Stimulated activated memory B cell treated with anti-CD40 and anti-IgM and Interleukin-4, amounts not matched to agents 10 μg/mL and 1 μg/mL and 100 μg/mL, for 72 hours (primary cell): Measurements from ENCODE around the gene MAFF.
A peak's percentile ranks its signal among the peaks of the same experiment; 100 is the strongest.

Experiments
- ATAC-seq: fragments of 150-1000 bp; cut with Tn5 transposase; 2 replicates; pipeline ENCODE4 v1.10.0; 2021
- H3K27ac Mint-ChIP-seq: one replicate; pipeline ENCODE4 v1.8.0; 2022; ENCODE audit warnings: mild to moderate bottlenecking, mixed read lengths
- H3K27me3 Mint-ChIP-seq: one replicate; pipeline ENCODE4 v1.8.0; 2022; ENCODE audit warnings: mixed read lengths
- H3K36me3 Mint-ChIP-seq: one replicate; pipeline ENCODE4 v1.8.0; 2022; ENCODE audit warnings: mixed read lengths
- H3K4me1 Mint-ChIP-seq: one replicate; pipeline ENCODE4 v1.8.0; 2022; ENCODE audit warnings: mixed read lengths
- H3K4me3 Mint-ChIP-seq: one replicate; pipeline ENCODE4 v1.8.0; 2022; ENCODE audit warnings: mild to moderate bottlenecking, moderate library complexity, mixed read lengths
- H3K9me3 Mint-ChIP-seq: one replicate; pipeline ENCODE4 v1.8.0; 2022; ENCODE audit warnings: mixed read lengths

Gene MAFF

GRCh38 chr22:38238519-38239071 is 36.8 kb downstream of the MAFF start:
- no peak for ATAC-seq
- Mint-ChIP-seq H3K4me3 (no peak overlapping the region), H3K27ac (no peak overlapping the region), H3K36me3 (peaks cover 61% of the 10 kb centered on the region), H3K4me1 (peaks cover 3% of the 10 kb centered on the region), H3K27me3 (no peaks in the 10 kb centered on the region), H3K9me3 (no peaks in the 10 kb centered on the region)

DNA sequence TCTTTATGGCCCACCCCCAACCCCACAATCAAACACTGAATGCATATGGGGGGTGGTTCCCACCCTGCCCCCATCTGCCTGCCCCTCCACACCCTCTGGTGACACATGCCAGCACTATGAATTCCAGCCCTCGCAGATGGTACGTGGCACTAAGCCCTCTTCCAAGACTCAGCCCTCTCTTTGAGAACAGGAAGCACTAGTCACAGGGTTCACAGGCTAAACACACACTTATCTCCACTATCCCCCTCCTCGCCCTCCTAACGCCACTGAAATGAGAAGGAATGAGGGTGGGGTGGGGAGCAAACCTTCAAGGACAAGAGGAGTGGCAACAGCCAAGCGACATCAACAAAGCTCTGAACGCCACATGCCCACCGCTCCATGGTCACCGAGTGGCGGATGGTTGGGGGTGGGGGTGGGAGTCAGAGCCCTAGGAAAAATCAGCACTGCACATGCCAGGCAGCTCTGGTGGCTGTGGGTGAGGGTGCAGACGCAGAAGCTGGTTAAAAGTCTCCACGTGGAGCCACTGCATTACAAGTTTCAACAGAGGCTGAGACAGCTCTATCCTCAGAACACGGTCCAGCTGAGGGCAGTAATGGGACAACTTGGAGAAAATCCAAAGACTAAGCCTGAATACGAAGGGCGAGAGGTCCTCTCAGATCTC is 37.4 kb downstream of the MAFF start:
- H3K36me3 Mint-ChIP-seq: peaks cover 68% of the 10 kb centered on the region
- H3K4me3 Mint-ChIP-seq: no peak overlapping the region
- H3K4me1 Mint-ChIP-seq: peaks cover 5% of the 10 kb centered on the region
- no peak overlapping the region for H3K27ac Mint-ChIP-seq
- no peak for ATAC-seq
- no peaks in the 10 kb centered on the region for H3K27me3 Mint-ChIP-seq
- no peaks in the 10 kb centered on the region for H3K9me3 Mint-ChIP-seq

GRCh38 chr22:38240734-38241252 is 39.0 kb downstream of the MAFF start:
- Mint-ChIP-seq H3K27ac (no peak overlapping the region), H3K4me3 (no peak overlapping the region)

GRCh38 chr22:38243007-38243765 is 41.4 kb downstream of the MAFF start:
- H3K27ac Mint-ChIP-seq: no peak overlapping the region
- H3K9me3 Mint-ChIP-seq: no peaks in the 10 kb centered on the region
- peaks cover 24% of the 10 kb centered on the region for H3K4me1 Mint-ChIP-seq
- no peak overlapping the region for H3K4me3 Mint-ChIP-seq
- ATAC-seq: no peak
- H3K36me3 Mint-ChIP-seq: peaks cover 59% of the 10 kb centered on the region
- H3K27me3 Mint-ChIP-seq: no peaks in the 10 kb centered on the region

More at GRCh38 chr22:38240734-38241252, 39.0 kb downstream of the MAFF start:
- Mint-ChIP-seq H3K36me3 (peaks cover 55% of the 10 kb centered on the region), H3K27me3 (no peaks in the 10 kb centered on the region), H3K9me3 (no peaks in the 10 kb centered on the region), H3K4me1 (peaks cover 5% of the 10 kb centered on the region)
- ATAC-seq: no peak

DNA sequence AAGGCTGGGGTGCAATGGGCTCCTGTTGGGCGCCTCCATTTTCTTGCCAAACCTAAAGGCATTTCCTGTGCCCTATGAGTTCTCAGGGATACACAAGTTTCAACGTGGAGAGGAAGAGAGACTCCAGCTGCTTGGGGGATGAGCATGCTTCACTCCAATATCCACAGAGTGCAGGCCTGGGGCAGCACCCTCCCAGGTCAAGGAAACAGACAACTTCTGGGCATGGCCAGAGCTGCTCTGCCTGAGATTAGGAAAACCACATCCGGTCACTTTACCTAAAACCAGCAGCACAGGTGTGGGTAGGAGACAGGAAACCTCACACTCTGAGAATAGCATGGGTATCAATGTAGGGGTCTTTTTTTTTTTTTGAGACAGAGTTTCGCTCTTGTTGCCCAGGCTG is 42.3 kb downstream of the MAFF start:
- Mint-ChIP-seq H3K9me3 (no peaks in the 10 kb centered on the region), H3K4me3 (no peak overlapping the region), H3K36me3 (peaks cover 59% of the 10 kb centered on the region), H3K27me3 (no peaks in the 10 kb centered on the region), H3K4me1 (peaks cover 33% of the 10 kb centered on the region), H3K27ac (no peak overlapping the region)
- no peak for ATAC-seq

- no peaks in the 10 kb centered on the region for H3K27me3 Mint-ChIP-seq
- peaks cover 63% of the 10 kb centered on the region for H3K36me3 Mint-ChIP-seq
- H3K4me3 Mint-ChIP-seq: no peak overlapping the region
- peak; percentile 80 for ATAC-seq
- H3K9me3 Mint-ChIP-seq: no peaks in the 10 kb centered on the region
- peaks cover 38% of the 10 kb centered on the region for H3K4me1 Mint-ChIP-seq
- H3K27ac Mint-ChIP-seq: no peak overlapping the region
Measured at GRCh38 chr22:38246046-38246658, 44.4 kb downstream of the MAFF start.

- Mint-ChIP-seq H3K27ac (no peak overlapping the region), H3K9me3 (no peaks in the 10 kb centered on the region)
Measured at GRCh38 chr22:38246692-38247091, 44.9 kb downstream of the MAFF start.

GRCh38 chr22:38247713-38248112 is 45.9 kb downstream of the MAFF start:
- Mint-ChIP-seq H3K36me3 (peaks cover 63% of the 10 kb centered on the region), H3K4me1 (peaks cover 38% of the 10 kb centered on the region), H3K27ac (no peak overlapping the region), H3K4me3 (no peak overlapping the region), H3K27me3 (no peaks in the 10 kb centered on the region), H3K9me3 (no peaks in the 10 kb centered on the region)
- ATAC-seq: no peak

More at GRCh38 chr22:38246692-38247091, 44.9 kb downstream of the MAFF start:
- H3K36me3 Mint-ChIP-seq: peaks cover 63% of the 10 kb centered on the region
- H3K4me1 Mint-ChIP-seq: peaks cover 38% of the 10 kb centered on the region
- H3K4me3 Mint-ChIP-seq: no peak overlapping the region
- no peaks in the 10 kb centered on the region for H3K27me3 Mint-ChIP-seq
- no peak for ATAC-seq

DNA sequence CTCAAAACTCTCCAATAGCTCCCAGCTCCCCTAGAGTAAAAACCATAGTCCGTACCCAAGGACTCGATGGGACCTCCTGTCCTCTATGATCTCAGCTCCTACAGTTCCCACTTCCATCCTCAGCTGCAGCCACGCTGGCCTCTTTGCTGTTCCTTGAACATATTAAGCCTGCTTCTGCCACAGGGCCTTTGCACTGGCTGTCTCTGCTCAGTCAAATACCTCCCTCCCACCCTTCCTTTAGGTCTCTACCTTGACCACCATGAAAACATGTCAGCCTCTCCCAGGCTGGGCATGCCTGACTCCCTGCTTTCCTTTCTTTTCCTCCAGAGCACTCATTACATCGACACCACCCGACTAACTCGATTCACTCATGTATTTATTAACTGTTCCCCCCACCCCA is 46.5 kb downstream of the MAFF start:
- no peak overlapping the region for H3K27ac Mint-ChIP-seq
- H3K4me1 Mint-ChIP-seq: peaks cover 38% of the 10 kb centered on the region
- no peaks in the 10 kb centered on the region for H3K9me3 Mint-ChIP-seq
- ATAC-seq: no peak
- no peaks in the 10 kb centered on the region for H3K27me3 Mint-ChIP-seq
- H3K4me3 Mint-ChIP-seq: no peak overlapping the region
- peaks cover 61% of the 10 kb centered on the region for H3K36me3 Mint-ChIP-seq

DNA sequence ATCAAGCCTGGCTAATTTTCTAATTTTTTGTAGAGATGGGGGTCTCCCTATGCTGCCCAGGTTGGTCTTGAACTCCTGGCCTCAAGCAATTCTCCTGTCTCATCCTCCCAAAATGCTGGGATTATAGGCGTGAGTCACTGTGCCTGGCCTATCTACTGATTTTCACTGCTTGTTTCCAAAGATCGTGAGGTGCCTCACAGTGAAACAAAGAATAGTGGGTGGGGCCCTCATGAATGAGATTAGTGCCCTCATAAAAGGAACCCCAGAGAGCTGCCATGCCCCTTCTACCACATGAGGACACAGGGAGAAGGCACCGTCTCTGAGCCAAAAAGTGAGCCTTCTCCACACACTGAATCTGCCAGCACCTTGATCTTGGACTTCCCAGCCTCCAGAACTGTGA is 47.5 kb downstream of the MAFF start:
- Mint-ChIP-seq H3K4me1 (peaks cover 33% of the 10 kb centered on the region), H3K36me3 (peaks cover 51% of the 10 kb centered on the region), H3K27ac (no peak overlapping the region), H3K4me3 (no peak overlapping the region), H3K27me3 (no peaks in the 10 kb centered on the region), H3K9me3 (no peaks in the 10 kb centered on the region)
- ATAC-seq: no peak

GRCh38 chr22:38249803-38250642 is 48.2 kb downstream of the MAFF start:
- peaks cover 50% of the 10 kb centered on the region for H3K36me3 Mint-ChIP-seq
- peaks cover 33% of the 10 kb centered on the region for H3K4me1 Mint-ChIP-seq
- H3K27ac Mint-ChIP-seq: no peak overlapping the region
- H3K4me3 Mint-ChIP-seq: no peak overlapping the region
- no peak for ATAC-seq
- no peaks in the 10 kb centered on the region for H3K9me3 Mint-ChIP-seq
- H3K27me3 Mint-ChIP-seq: no peaks in the 10 kb centered on the region

- H3K9me3 Mint-ChIP-seq: no peaks in the 10 kb centered on the region
- H3K27me3 Mint-ChIP-seq: no peaks in the 10 kb centered on the region
- H3K36me3 Mint-ChIP-seq: peaks cover 50% of the 10 kb centered on the region
- no peak overlapping the region for H3K4me3 Mint-ChIP-seq
- ATAC-seq: no peak
- H3K27ac Mint-ChIP-seq: no peak overlapping the region
- H3K4me1 Mint-ChIP-seq: peaks cover 33% of the 10 kb centered on the region
Measured at GRCh38 chr22:38250643-38251340, 49.0 kb downstream of the MAFF start.

DNA sequence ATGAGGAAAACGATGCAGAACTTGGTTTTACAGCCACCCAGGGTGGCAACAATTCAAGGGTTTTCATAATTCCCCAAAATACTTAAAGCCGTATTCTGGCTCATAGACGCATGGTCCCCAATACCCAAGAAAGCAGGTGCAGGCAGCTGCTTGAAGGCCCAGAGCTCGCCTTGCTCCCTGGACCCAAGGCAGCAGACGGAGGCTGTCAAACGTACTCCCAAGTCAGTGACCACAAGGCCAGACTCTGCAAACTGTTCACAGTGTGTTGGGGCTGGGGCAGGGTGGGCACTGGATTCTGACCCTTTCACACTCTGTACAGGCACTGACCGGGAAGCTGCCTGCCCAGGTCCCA is 49.5 kb downstream of the MAFF start:
- no peaks in the 10 kb centered on the region for H3K9me3 Mint-ChIP-seq
- no peak overlapping the region for H3K27ac Mint-ChIP-seq
- H3K36me3 Mint-ChIP-seq: peaks cover 48% of the 10 kb centered on the region
- no peak overlapping the region for H3K4me3 Mint-ChIP-seq
- peaks cover 30% of the 10 kb centered on the region for H3K4me1 Mint-ChIP-seq
- ATAC-seq: no peak
- H3K27me3 Mint-ChIP-seq: no peaks in the 10 kb centered on the region

DNA sequence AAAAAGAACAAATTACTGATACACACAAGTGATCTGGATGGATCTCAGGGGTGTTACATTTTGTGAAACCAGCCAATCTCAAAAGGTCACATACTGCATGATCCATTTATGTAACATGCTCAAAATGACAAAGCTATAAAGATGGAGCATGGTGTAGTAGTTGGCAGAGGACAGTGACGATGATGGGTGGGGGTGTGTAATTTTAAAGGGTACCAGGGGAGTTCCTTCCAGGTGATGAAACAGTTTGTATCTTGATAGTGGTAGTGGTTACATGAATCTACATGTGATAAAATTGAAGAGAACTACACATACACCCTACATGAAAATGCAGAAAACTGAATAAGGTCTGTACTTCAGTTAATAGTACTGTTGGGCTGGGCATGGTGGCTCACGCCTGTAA is 53.9 kb downstream of the MAFF start:
- Mint-ChIP-seq H3K27me3 (no peaks in the 10 kb centered on the region), H3K4me1 (peaks cover 21% of the 10 kb centered on the region), H3K9me3 (no peaks in the 10 kb centered on the region), H3K36me3 (peaks cover 5% of the 10 kb centered on the region), H3K27ac (no peak overlapping the region), H3K4me3 (no peak overlapping the region)
- no peak for ATAC-seq
